Panc1 (cell line): ENCODE results near the gene MYO18B. TPM values are rescaled to one million over a fixed set of nuclear protein-coding genes. Genes with fewer than 3 reads are reported as not detected.
A peak's percentile ranks its signal among the peaks of the same experiment; 100 is the strongest.

ENCODE experiments used
- ATAC-seq: fragments of 200-7000 bp; cut with Tn5 transposase; 2 replicates; pipeline ENCODE4 v1.9.1; 2020; ENCODE audit warnings: mild to moderate bottlenecking, moderate library complexity
- BruUV-seq: library from RNA; stranded (reverse); fragments of 400-500 nt; replicated peaks from 2 replicates; lab custom pipeline; 2021; lab: Mats Ljungman, UMichigan
- CTCF ChIA-PET: fragments of 300-600 bp; sonication (Branson Sonifier 250); formaldehyde crosslinking; loops from one replicate; lab custom pipeline; 2022; ENCODE audit warnings: antibody characterized with exemption; lab: Charles Lee
- POLR2A ChIA-PET: fragments of 300-600 bp; sonication (Branson Sonifier 250); formaldehyde crosslinking; loops from one replicate; lab custom pipeline; 2022; ENCODE audit warnings: antibody characterized with exemption; lab: Charles Lee
- DNase-seq: peaks from one replicate; pipeline ENCODE4 v3.0.0-alpha.2; 2010; ENCODE audit warnings: low read depth, low spot score
- H3K27ac ChIP-seq: 2 replicates; pipeline ENCODE4 v1.5.1; 2011; ENCODE audit warnings: mild to moderate bottlenecking, low read length, inconsistent platforms
- H3K27me3 ChIP-seq: fragments of 200-500 bp; sonication (Bioruptor generic); 2 replicates; pipeline ENCODE4 v1.6.0; 2014; ENCODE audit warnings: low read length, inconsistent platforms; ENCODE audit not compliant: control insufficient read depth, insufficient read depth
- H3K36me3 ChIP-seq: fragments of 200-500 bp; sonication (Bioruptor generic); 2 replicates; pipeline ENCODE4 v1.5.1; 2014; ENCODE audit warnings: inconsistent platforms, mild to moderate bottlenecking, low read length, moderate library complexity; ENCODE audit not compliant: control insufficient read depth, insufficient read depth
- H3K4me1 ChIP-seq: 2 replicates; pipeline ENCODE4 v1.5.1; 2011; ENCODE audit warnings: inconsistent platforms, mild to moderate bottlenecking, low read length, moderate library complexity; ENCODE audit not compliant: control insufficient read depth, insufficient read depth
- H3K4me3 ChIP-seq, 2 experiments: 2 replicates each; pipeline ENCODE4 v1.5.1; 2011 to 2012; ENCODE audit warnings: low read depth in 2 of 2, low read length in 2 of 2, mild to moderate bottlenecking in 2 of 2, inconsistent platforms in 1 of 2, moderate library complexity in 1 of 2
- H3K9me3 ChIP-seq: fragments of 200-500 bp; sonication (Bioruptor generic); 2 replicates; pipeline ENCODE4 v1.5.1; 2014; ENCODE audit warnings: low read depth, mild to moderate bottlenecking, inconsistent platforms, low read length, moderate library complexity; ENCODE audit not compliant: control insufficient read depth, insufficient read depth
- POLR2AphosphoS5 ChIP-seq: IDR thresholded peaks from 2 replicates; pipeline ENCODE4 v1.6.1; 2012; ENCODE audit warnings: mild to moderate bottlenecking, low read depth, low read length, moderate library complexity
- SIN3A ChIP-seq: IDR thresholded peaks from 2 replicates; pipeline ENCODE4 v1.6.1; 2012; ENCODE audit warnings: low read depth, mild to moderate bottlenecking, low read length, moderate library complexity, borderline replicate concordance; ENCODE audit not compliant: insufficient read depth
- TCF7L2 ChIP-seq: IDR thresholded peaks from 2 replicates; pipeline ENCODE4 v1.6.1; 2011; ENCODE audit warnings: mild to moderate bottlenecking, low read depth, low read length, inconsistent platforms
- in situ Hi-C: cut with HindIII; loops from 2 replicates; pipeline ENCODE4 v1.10.0; 2016; ENCODE audit warnings: low sequenced_read_pairs, low pct_unique_long_range_greater_than_20kb
- intact Hi-C: fragments of 100-400 bp; cut with micrococcal nuclease; formaldehyde crosslinking; loops from one replicate; pipeline ENCODE4 v1.10.0; 2022; ENCODE audit not compliant: unreplicated experiment
- total RNA-seq: library from RNA; stranded (reverse); gene quantifications from one replicate; pipeline ENCODE4 v1.2.1, GENCODE V29; 2021; ENCODE audit not compliant: unreplicated experiment
- TF ChIP-seq, protein P1 (sequence below), 2 experiments: IDR thresholded peaks; 2 replicates each; pipeline ENCODE4 v1.6.1; 2011 to 2012; ENCODE audit warnings: low read depth in 2 of 2, control low read depth in 1 of 2, low read length in 1 of 2, mild to moderate bottlenecking in 1 of 2, moderate library complexity in 1 of 2; ENCODE audit not compliant: insufficient read depth in 1 of 2
- TF ChIP-seq, protein P2 (sequence below): fragments of 450-650 bp; IDR thresholded peaks from 2 replicates; pipeline ENCODE4 v1.5.1; 2017; ENCODE audit warnings: mild to moderate bottlenecking

The MYO18B gene
- total RNA-seq, 1 experiment from 2014 or later, result not detected

DNA sequence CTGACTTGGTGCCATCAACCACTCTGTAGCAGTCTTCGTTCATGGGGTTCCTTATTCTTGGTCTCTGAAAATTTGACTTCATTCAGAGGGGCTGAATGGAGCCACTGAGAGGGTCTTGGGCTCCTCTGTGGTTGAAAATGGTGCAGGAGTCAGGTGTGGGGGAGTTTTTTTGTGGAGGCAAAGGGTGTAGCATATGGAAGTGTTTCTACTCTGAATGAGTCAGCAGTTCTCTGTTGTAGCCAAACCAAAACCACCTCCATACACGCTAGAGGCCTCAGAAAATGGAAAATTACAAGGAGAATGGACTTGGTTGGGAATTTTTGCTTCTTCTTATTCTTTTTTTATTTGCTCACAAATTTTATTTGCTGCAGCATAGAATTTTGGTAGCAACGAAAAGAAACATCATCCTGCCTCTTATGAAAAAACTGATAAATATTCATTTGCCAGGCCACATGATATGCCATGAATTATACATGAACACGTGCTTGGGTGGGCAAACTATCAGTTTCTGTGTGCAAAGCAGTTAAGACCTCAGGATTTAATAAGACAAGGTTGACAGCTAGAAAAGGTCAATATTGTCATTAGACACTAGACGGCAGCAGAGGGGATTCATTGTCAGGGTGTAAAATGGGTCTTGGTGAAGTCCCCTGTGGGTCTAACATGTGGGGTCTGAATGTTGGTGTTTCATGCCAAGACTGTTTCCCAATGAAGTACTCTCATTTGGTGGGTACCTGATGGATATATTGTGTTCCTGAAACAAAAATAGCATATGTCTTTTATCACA lies 111.7 kb downstream of the MYO18B start:
- ChIA-PET CTCF (interaction anchor here (0.6 kb wide), 1 partner anchor 131 kb away, joined by 3 read pairs; no protein-coding TSS in a partner anchor), POLR2A (no interaction called here)
- no TSS peak for BruUV-seq
- TF ChIP-seq, protein P1, sequence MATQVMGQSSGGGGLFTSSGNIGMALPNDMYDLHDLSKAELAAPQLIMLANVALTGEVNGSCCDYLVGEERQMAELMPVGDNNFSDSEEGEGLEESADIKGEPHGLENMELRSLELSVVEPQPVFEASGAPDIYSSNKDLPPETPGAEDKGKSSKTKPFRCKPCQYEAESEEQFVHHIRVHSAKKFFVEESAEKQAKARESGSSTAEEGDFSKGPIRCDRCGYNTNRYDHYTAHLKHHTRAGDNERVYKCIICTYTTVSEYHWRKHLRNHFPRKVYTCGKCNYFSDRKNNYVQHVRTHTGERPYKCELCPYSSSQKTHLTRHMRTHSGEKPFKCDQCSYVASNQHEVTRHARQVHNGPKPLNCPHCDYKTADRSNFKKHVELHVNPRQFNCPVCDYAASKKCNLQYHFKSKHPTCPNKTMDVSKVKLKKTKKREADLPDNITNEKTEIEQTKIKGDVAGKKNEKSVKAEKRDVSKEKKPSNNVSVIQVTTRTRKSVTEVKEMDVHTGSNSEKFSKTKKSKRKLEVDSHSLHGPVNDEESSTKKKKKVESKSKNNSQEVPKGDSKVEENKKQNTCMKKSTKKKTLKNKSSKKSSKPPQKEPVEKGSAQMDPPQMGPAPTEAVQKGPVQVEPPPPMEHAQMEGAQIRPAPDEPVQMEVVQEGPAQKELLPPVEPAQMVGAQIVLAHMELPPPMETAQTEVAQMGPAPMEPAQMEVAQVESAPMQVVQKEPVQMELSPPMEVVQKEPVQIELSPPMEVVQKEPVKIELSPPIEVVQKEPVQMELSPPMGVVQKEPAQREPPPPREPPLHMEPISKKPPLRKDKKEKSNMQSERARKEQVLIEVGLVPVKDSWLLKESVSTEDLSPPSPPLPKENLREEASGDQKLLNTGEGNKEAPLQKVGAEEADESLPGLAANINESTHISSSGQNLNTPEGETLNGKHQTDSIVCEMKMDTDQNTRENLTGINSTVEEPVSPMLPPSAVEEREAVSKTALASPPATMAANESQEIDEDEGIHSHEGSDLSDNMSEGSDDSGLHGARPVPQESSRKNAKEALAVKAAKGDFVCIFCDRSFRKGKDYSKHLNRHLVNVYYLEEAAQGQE (IDR thresholded peaks at IDR 0.05; ENCODE audit: insufficient read depth in 1 of 2, low read depth in 2 of 2, low read length in 1 of 2), result no peak
- TF ChIP-seq, protein P2, sequence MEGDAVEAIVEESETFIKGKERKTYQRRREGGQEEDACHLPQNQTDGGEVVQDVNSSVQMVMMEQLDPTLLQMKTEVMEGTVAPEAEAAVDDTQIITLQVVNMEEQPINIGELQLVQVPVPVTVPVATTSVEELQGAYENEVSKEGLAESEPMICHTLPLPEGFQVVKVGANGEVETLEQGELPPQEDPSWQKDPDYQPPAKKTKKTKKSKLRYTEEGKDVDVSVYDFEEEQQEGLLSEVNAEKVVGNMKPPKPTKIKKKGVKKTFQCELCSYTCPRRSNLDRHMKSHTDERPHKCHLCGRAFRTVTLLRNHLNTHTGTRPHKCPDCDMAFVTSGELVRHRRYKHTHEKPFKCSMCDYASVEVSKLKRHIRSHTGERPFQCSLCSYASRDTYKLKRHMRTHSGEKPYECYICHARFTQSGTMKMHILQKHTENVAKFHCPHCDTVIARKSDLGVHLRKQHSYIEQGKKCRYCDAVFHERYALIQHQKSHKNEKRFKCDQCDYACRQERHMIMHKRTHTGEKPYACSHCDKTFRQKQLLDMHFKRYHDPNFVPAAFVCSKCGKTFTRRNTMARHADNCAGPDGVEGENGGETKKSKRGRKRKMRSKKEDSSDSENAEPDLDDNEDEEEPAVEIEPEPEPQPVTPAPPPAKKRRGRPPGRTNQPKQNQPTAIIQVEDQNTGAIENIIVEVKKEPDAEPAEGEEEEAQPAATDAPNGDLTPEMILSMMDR, result peak; percentile 61
- no peaks in the 10 kb centered on the region; the same call in 1 of the 2 replicates for H3K27me3 ChIP-seq
- in situ Hi-C loops (no loop called here), intact Hi-C loops (no loop called here)
- no peaks in the 10 kb centered on the region for H3K9me3 ChIP-seq
- no peak for DNase-seq
- H3K36me3 ChIP-seq, result no peaks in the 10 kb centered on the region
- no peak overlapping the region for H3K27ac ChIP-seq
- H3K4me3 ChIP-seq, result no peak overlapping the region
- ATAC-seq, result no peak
- H3K4me1 ChIP-seq, result no peaks in the 10 kb centered on the region

DNA sequence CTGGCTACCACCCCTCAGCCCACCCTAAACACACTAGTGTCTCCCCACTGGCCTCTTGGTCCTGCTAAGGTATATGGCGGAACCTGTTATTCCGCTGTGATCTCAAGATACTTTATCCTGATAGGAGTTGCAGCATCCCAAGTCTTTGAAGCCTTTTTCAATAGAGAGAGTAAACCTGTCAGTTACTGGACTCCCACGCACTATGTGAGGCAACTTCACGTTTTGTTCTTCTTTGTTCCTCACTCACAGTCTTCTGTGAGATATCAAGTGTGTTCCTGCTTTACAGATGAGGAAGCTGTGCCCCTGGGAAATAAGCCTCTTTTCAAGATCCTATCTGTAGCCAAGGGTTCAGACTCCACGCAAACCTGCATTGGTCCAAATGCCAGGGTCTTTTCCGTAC lies 127.8 kb downstream of the MYO18B start:
- DNase-seq (no peak), ATAC-seq (no peak)
- BruUV-seq, result no TSS peak
- intact Hi-C loops, result no loop called here
- H3K27ac ChIP-seq, result no peak overlapping the region
- peaks cover 3% of the 10 kb centered on the region for H3K27me3 ChIP-seq
- H3K9me3 ChIP-seq, result no peaks in the 10 kb centered on the region
- POLR2A ChIA-PET, result no interaction called here
- CTCF ChIA-PET, result no interaction called here
- TF ChIP-seq POLR2AphosphoS5 (no peak), SIN3A (no peak)
- no peak overlapping the region for H3K4me3 ChIP-seq
- no peaks in the 10 kb centered on the region for H3K4me1 ChIP-seq
- in situ Hi-C loops, result no loop called here
- no peaks in the 10 kb centered on the region for H3K36me3 ChIP-seq

DNA sequence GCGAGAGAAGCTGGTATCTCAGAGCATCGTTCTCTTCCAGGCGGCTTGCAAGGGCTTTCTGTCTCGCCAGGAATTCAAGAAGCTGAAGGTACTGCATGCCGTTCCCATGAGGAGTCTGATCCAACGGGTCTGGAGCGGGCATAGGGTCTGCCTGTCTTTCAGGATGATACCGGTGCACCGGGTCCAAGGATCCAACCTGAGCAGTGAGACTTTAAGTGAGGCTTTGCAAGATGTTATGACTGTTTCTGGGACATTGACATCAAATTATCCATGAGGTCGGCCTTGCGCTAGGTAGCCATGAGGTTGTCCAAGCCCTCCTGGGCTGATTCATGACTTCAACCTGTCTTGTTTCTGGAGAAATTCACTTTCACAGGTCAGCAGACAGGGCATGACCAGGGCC lies 132.3 kb downstream of the MYO18B start:
- no peaks in the 10 kb centered on the region for H3K9me3 ChIP-seq
- POLR2A ChIA-PET, result no interaction called here
- peaks cover 3% of the 10 kb centered on the region for H3K27me3 ChIP-seq
- no TSS peak for BruUV-seq
- no peak for TF ChIP-seq TCF7L2
- no peak for TF ChIP-seq POLR2AphosphoS5
- TF ChIP-seq, protein P2, result no peak
- no peak for TF ChIP-seq SIN3A
- TF ChIP-seq, protein P1 (IDR thresholded peaks at IDR 0.05; ENCODE audit: insufficient read depth in 1 of 2, low read depth in 2 of 2, low read length in 1 of 2), result no peak
- no peaks in the 10 kb centered on the region for H3K36me3 ChIP-seq
- ATAC-seq, result no peak
- intact Hi-C loops, result no loop called here
- CTCF ChIA-PET, result no interaction called here
- in situ Hi-C loops, result no loop called here
- H3K4me3 ChIP-seq, result no peak overlapping the region
- no peak overlapping the region for H3K27ac ChIP-seq
- H3K4me1 ChIP-seq, result no peaks in the 10 kb centered on the region; the same call in 1 of the 2 replicates
- no peak for DNase-seq
